DOHH2 (cell line): ENCODE data around the gene ZFP57.
A peak's percentile ranks its signal among the peaks of the same experiment; 100 is the strongest.

Experiments used
- H3F3A ChIP-seq: fragments of 200-600 bp; sonication (generic), shearing (Covaris generic); 2 replicates; pipeline ENCODE4 v1.6.0; 2016; ENCODE audit warnings: antibody characterized with exemption, mild to moderate bottlenecking; ENCODE audit not compliant: control insufficient read depth, insufficient read depth
- H3K27ac ChIP-seq: fragments of 200-600 bp; sonication (generic); 2 replicates; pipeline ENCODE4 v1.5.1; 2014; ENCODE audit warnings: low read depth, mild to moderate bottlenecking, low read length, moderate library complexity
- H3K27me3 ChIP-seq: fragments of 200-600 bp; sonication (generic); 2 replicates; pipeline ENCODE4 v1.6.1; 2014; ENCODE audit warnings: mild to moderate bottlenecking, low read length, mixed read lengths; ENCODE audit not compliant: control insufficient read depth
- H3K36me3 ChIP-seq: fragments of 200-600 bp; sonication (generic); 2 replicates; pipeline ENCODE4 v1.6.1; 2014; ENCODE audit warnings: mild to moderate bottlenecking, low read length, moderate library complexity, mixed read lengths; ENCODE audit not compliant: control insufficient read depth
- H3K4me1 ChIP-seq: fragments of 200-600 bp; sonication (generic); 2 replicates; pipeline ENCODE4 v1.6.1; 2014; ENCODE audit warnings: mild to moderate bottlenecking, low read length, mixed read lengths; ENCODE audit not compliant: control insufficient read depth
- H3K4me2 ChIP-seq: fragments of 200-600 bp; sonication (generic); 2 replicates; pipeline ENCODE4 v1.6.0; 2014; ENCODE audit warnings: mild to moderate bottlenecking, low read length, moderate library complexity
- H3K4me3 ChIP-seq: fragments of 200-600 bp; sonication (generic); 2 replicates; pipeline ENCODE4 v1.5.1; 2014; ENCODE audit warnings: mild to moderate bottlenecking, low read length, mixed read lengths
- H3K79me2 ChIP-seq: fragments of 200-600 bp; sonication (generic); 2 replicates; pipeline ENCODE4 v1.6.1; 2014; ENCODE audit warnings: mild to moderate bottlenecking, low read length, mixed read lengths; ENCODE audit not compliant: control insufficient read depth
- H3K9me2 ChIP-seq: fragments of 200-600 bp; sonication (generic); replicated peaks from 2 replicates; pipeline ENCODE4 v1.6.1; 2014; ENCODE audit warnings: mild to moderate bottlenecking, low read length, mixed read lengths; ENCODE audit not compliant: control insufficient read depth
- H3K9me3 ChIP-seq: fragments of 200-600 bp; sonication (generic); 2 replicates; pipeline ENCODE4 v1.6.1; 2014; ENCODE audit warnings: antibody characterized with exemption, low read length, mixed read lengths; ENCODE audit not compliant: control insufficient read depth, insufficient read depth
- H4K20me1 ChIP-seq: fragments of 200-600 bp; sonication (generic); 2 replicates; pipeline ENCODE4 v1.6.0; 2014; ENCODE audit warnings: low read depth, mild to moderate bottlenecking, antibody characterized with exemption, low read length, moderate library complexity; ENCODE audit not compliant: control insufficient read depth, insufficient read depth
- EZH2phosphoT487 ChIP-seq: fragments of 200-600 bp; sonication (generic); IDR thresholded peaks from 2 replicates; pipeline ENCODE4 v1.6.1; 2017; ENCODE audit warnings: borderline replicate concordance, mild to moderate bottlenecking, antibody characterized with exemption, low read length, moderate library complexity, mixed read lengths
- TF ChIP-seq, protein P1 (sequence below): fragments of 200-600 bp; sonication (generic); IDR thresholded peaks from one replicate; pipeline ENCODE4 v1.5.1; 2014; ENCODE audit warnings: antibody characterized with exemption, mild to moderate bottlenecking, low read depth, low read length; ENCODE audit not compliant: poor library complexity, severe bottlenecking

ZFP57 gene

DNA sequence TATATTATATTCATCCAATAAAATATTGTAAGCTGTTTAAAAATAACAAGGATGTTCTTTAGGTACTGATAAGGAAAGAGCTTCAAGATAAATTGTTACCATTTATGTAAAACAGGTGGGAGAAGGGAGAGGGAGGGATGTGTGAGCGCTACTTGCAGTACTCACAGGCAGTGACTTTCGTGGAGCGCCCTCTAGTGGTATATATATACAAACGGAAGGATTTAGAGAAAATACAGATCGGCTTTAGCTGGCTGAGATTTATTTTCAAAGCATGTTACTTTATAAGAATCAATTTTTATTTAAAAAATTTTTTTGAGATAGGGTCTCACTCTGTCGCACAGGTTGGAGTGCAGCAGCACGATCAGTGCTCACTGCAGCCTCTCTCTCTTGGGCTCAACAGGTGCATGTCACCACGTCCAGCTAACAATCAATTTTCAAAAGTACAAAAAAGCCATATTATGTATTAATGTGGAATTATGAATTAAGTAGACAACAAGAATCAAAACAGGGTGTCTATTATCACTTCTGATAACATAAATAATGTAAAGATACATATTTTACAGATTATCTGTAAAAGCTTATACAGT is 27.4 kb downstream of the ZFP57 start:
- Histone ChIP-seq H3K27me3 (peaks cover 6% of the 10 kb centered on the region), H3K4me3 (no peak overlapping the region), H3K4me1 (peaks cover 9% of the 10 kb centered on the region), H3K9me3 (no peaks in the 10 kb centered on the region), H3K36me3 (no peaks in the 10 kb centered on the region), H3K4me2 (no peak overlapping the region), H3K27ac (no peak overlapping the region), H3K9me2 (no peaks in the 10 kb centered on the region), H3F3A (peaks cover 2% of the 10 kb centered on the region; the same call in 1 of the 2 replicates), H3K79me2 (no peaks in the 10 kb centered on the region), H4K20me1 (no peaks in the 10 kb centered on the region)
- no peak for TF ChIP-seq EZH2phosphoT487
- TF ChIP-seq, protein P1, sequence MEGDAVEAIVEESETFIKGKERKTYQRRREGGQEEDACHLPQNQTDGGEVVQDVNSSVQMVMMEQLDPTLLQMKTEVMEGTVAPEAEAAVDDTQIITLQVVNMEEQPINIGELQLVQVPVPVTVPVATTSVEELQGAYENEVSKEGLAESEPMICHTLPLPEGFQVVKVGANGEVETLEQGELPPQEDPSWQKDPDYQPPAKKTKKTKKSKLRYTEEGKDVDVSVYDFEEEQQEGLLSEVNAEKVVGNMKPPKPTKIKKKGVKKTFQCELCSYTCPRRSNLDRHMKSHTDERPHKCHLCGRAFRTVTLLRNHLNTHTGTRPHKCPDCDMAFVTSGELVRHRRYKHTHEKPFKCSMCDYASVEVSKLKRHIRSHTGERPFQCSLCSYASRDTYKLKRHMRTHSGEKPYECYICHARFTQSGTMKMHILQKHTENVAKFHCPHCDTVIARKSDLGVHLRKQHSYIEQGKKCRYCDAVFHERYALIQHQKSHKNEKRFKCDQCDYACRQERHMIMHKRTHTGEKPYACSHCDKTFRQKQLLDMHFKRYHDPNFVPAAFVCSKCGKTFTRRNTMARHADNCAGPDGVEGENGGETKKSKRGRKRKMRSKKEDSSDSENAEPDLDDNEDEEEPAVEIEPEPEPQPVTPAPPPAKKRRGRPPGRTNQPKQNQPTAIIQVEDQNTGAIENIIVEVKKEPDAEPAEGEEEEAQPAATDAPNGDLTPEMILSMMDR: peak; percentile 60

DNA sequence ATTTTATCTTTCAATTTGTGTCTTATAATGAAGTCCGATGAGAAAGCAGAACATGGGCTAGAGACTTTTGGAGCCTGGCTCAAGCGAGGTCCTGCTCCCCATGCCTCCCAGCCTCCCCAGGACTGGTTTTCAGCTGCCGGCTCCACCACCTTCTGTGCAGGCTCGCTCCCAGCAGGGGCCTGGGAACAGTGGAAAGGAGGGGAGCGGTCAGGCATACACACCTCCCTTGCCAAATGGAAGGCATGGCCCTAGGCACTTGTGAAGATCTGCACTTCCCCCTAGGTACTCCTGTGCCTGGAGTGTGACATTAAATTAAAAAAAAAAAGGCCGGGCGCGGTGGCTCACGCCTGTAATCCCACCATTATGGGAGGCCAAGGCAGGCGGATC is 28.8 kb downstream of the ZFP57 start:
- Histone ChIP-seq H3K9me3 (no peaks in the 10 kb centered on the region), H3K79me2 (no peaks in the 10 kb centered on the region), H3K4me3 (no peak overlapping the region), H3K27ac (no peak overlapping the region), H3K4me1 (peaks cover 9% of the 10 kb centered on the region), H3K36me3 (no peaks in the 10 kb centered on the region), H4K20me1 (no peaks in the 10 kb centered on the region), H3K27me3 (peaks cover 6% of the 10 kb centered on the region; the same call in 1 of the 2 replicates), H3K4me2 (no peak overlapping the region), H3F3A (peaks cover 2% of the 10 kb centered on the region; the same call in 1 of the 2 replicates), H3K9me2 (no peaks in the 10 kb centered on the region)
- TF ChIP-seq, protein P1: no peak
- no peak for TF ChIP-seq EZH2phosphoT487

DNA sequence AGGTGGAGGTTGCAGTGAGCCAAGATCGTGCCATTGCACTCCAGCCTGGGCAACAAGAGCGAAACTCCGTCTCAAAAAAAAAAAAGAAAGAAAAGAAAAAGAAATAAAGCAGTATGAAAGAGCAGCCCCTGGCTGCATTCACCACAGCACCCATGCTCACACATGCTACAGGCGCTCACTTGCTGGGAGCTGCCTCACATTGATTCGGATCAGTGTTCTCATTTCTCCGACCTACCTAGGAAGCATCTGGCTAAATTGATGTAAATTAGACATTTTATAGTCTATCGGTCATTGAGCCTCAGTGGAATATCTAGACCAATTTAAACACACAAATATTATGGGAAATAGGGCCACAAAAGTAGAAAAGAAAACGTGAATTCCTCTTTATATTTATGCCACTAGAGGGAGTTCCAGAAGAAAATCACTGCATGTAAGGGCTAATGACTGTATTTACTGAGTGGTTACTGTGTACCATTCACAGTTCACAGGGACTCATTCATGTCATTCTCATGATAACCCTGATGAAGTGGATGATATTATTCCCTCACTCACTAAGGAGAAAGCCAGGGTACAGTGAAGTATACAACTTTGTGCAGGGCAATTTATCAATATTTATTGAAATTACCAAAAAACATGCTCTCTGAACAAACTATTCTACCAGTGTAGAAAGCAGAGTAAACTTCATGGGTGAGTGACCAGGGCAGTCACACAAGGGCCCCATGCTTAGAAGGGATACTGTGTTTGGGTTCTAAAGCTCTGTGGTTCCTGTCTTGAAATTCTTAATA is 29.3 kb downstream of the ZFP57 start:
- Histone ChIP-seq H3K4me3 (no peak overlapping the region), H3K4me1 (peaks cover 9% of the 10 kb centered on the region), H3K79me2 (no peaks in the 10 kb centered on the region), H3K27me3 (peaks cover 6% of the 10 kb centered on the region; the same call in 1 of the 2 replicates), H3K27ac (no peak overlapping the region), H3K9me3 (no peaks in the 10 kb centered on the region), H3K36me3 (no peaks in the 10 kb centered on the region), H3F3A (peaks cover 2% of the 10 kb centered on the region; the same call in 1 of the 2 replicates), H3K9me2 (no peaks in the 10 kb centered on the region), H4K20me1 (no peaks in the 10 kb centered on the region), H3K4me2 (no peak overlapping the region)
- TF ChIP-seq, protein P1: peak; percentile 67
- no peak for TF ChIP-seq EZH2phosphoT487
